ENCODE data around the gene DIDO1.
"Not testable (repeated sequence)": the region's sequence is repeated elsewhere in the genome, so short reads cannot be mapped to it uniquely, and the experiment has no call there.

The DIDO1 gene

GRCh38 chr20:62924442-62925075, 1.7 kb downstream of the DIDO1 start:
- H3K4me1 ChIP-seq (ENCODE audit: low read length), result peaks cover 16% of the 10 kb centered on the region

GRCh38 chr20:62923669-62924441, 2.5 kb downstream of the DIDO1 start:
- H3F3A ChIP-seq (ENCODE audit: insufficient read depth, low read length), result peaks cover 8% of the 10 kb centered on the region; the same call in 1 of the 2 replicates
- no peak overlapping the region for H3K9ac ChIP-seq (ENCODE audit: low read length)
- no peak for TF ChIP-seq EZH2 (optimal IDR thresholded peaks at IDR 0.05; ENCODE audit: low read depth, low read length)
- no peak for TF ChIP-seq EZH2phosphoT487 (IDR thresholded peaks at IDR 0.05; ENCODE audit: low read length)
- TF ChIP-seq CTCF (IDR thresholded peaks at IDR 0.05; ENCODE audit: low read length), result no peak
- H3K27me3 ChIP-seq (replicated peaks; ENCODE audit: insufficient read depth, low read length), result no peaks in the 10 kb centered on the region
- no peaks in the 10 kb centered on the region for H3K9me3 ChIP-seq (replicated peaks; ENCODE audit: insufficient read depth, low read length)
- H3K79me2 ChIP-seq (ENCODE audit: low read length), result peaks cover 94% of the 10 kb centered on the region
- no peak overlapping the region for H3K27ac ChIP-seq (ENCODE audit: low read length)
- H3K9me2 ChIP-seq (replicated peaks; ENCODE audit: insufficient read depth, low read length), result no peaks in the 10 kb centered on the region
- DNase-seq, result no peak
- peaks cover 61% of the 10 kb centered on the region for H4K20me1 ChIP-seq (ENCODE audit: insufficient read depth, low read length)
- H2AFZ ChIP-seq (ENCODE audit: low read length), result no peak overlapping the region
- peaks cover 16% of the 10 kb centered on the region for H3K4me1 ChIP-seq (ENCODE audit: low read length)
- H3K4me2 ChIP-seq (ENCODE audit: low read depth, low read length), result peak overlapping the region; percentile 88
- no peaks in the 10 kb centered on the region for H3K36me3 ChIP-seq (replicated peaks; ENCODE audit: insufficient read depth, low read length)
- no peak overlapping the region for H3K4me3 ChIP-seq (ENCODE audit: low read length)

More at GRCh38 chr20:62924442-62925075, 1.7 kb downstream of the DIDO1 start:
- peaks cover 94% of the 10 kb centered on the region for H3K79me2 ChIP-seq (ENCODE audit: low read length)
- H3F3A ChIP-seq (ENCODE audit: insufficient read depth, low read length), result peaks cover 8% of the 10 kb centered on the region; the same call in 1 of the 2 replicates
- no peaks in the 10 kb centered on the region for H3K36me3 ChIP-seq (replicated peaks; ENCODE audit: insufficient read depth, low read length)
- no peak overlapping the region for H2AFZ ChIP-seq (ENCODE audit: low read length)
- H3K9me3 ChIP-seq (replicated peaks; ENCODE audit: insufficient read depth, low read length), result no peaks in the 10 kb centered on the region
- no peak overlapping the region for H3K27ac ChIP-seq (ENCODE audit: low read length)
- H3K9ac ChIP-seq (ENCODE audit: low read length), result peak overlapping the region; percentile 95; the same call in 1 of the 2 replicates
- TF ChIP-seq CTCF (IDR thresholded peaks at IDR 0.05; ENCODE audit: low read length) (no peak), EZH2 (optimal IDR thresholded peaks at IDR 0.05; ENCODE audit: low read depth, low read length) (no peak), EZH2phosphoT487 (IDR thresholded peaks at IDR 0.05; ENCODE audit: low read length) (no peak)
- H3K4me2 ChIP-seq (ENCODE audit: low read depth, low read length), result peak overlapping the region; percentile 88
- DNase-seq, result no peak
- peaks cover 54% of the 10 kb centered on the region for H4K20me1 ChIP-seq (ENCODE audit: insufficient read depth, low read length)
- peak overlapping the region; percentile 82 for H3K4me3 ChIP-seq (ENCODE audit: low read length)
- H3K27me3 ChIP-seq (replicated peaks; ENCODE audit: insufficient read depth, low read length), result no peaks in the 10 kb centered on the region
- no peaks in the 10 kb centered on the region for H3K9me2 ChIP-seq (replicated peaks; ENCODE audit: insufficient read depth, low read length)

- not testable (repeated sequence) for H3K36me3 ChIP-seq (replicated peaks; ENCODE audit: insufficient read depth, low read length); H3K9me2 ChIP-seq (replicated peaks; ENCODE audit: insufficient read depth, low read length); H3K4me3 ChIP-seq (ENCODE audit: low read length); H3K9me3 ChIP-seq (replicated peaks; ENCODE audit: insufficient read depth, low read length); DNase-seq; H2AFZ ChIP-seq (ENCODE audit: low read length); H3K9ac ChIP-seq (ENCODE audit: low read length); H3K27ac ChIP-seq (ENCODE audit: low read length); H3F3A ChIP-seq (ENCODE audit: insufficient read depth, low read length); H3K4me2 ChIP-seq (ENCODE audit: low read depth, low read length); H3K27me3 ChIP-seq (replicated peaks; ENCODE audit: insufficient read depth, low read length)
- Histone ChIP-seq H4K20me1 (ENCODE audit: insufficient read depth, low read length) (peaks cover 68% of the 10 kb centered on the region), H3K79me2 (ENCODE audit: low read length) (peaks cover 94% of the 10 kb centered on the region), H3K4me1 (ENCODE audit: low read length) (peaks cover 16% of the 10 kb centered on the region)
These were observed 3.1 kb downstream of the DIDO1 start for GRCh38 chr20:62923059-62923668.
